DND-41 (cell line): ENCODE data around the gene PLCL1.

Experiments used
- ATAC-seq: fragments of 200-7000 bp; cut with Tn5 transposase; 3 replicates; pipeline ENCODE4 v1.9.1; 2021; ENCODE audit warnings: low read depth; ENCODE audit not compliant: insufficient read depth
- DNase-seq: peaks from one replicate; pipeline ENCODE4 v3.0.0-alpha.2; 2020
- H2AFZ ChIP-seq: 2 replicates; pipeline ENCODE4 v1.6.0; 2012; ENCODE audit warnings: low read depth, low read length
- H3K27ac ChIP-seq: 2 replicates; pipeline ENCODE4 v1.5.1; 2012; ENCODE audit warnings: low read length, inconsistent platforms
- H3K27me3 ChIP-seq: fragments of 200-600 bp; sonication (generic); 2 replicates; pipeline ENCODE4 v1.6.0; 2012; ENCODE audit warnings: low read length, mild to moderate bottlenecking, inconsistent platforms; ENCODE audit not compliant: insufficient read depth, poor library complexity
- H3K36me3 ChIP-seq: 2 replicates; pipeline ENCODE4 v1.5.1; 2012; ENCODE audit warnings: low read length, inconsistent platforms; ENCODE audit not compliant: insufficient read depth
- H3K4me1 ChIP-seq: 2 replicates; pipeline ENCODE4 v1.5.1; 2012; ENCODE audit warnings: mild to moderate bottlenecking, low read length; ENCODE audit not compliant: insufficient read depth
- H3K4me2 ChIP-seq: 2 replicates; pipeline ENCODE4 v1.6.0; 2012; ENCODE audit warnings: mild to moderate bottlenecking, moderate library complexity, low read length, inconsistent platforms; ENCODE audit not compliant: insufficient read depth
- H3K4me3 ChIP-seq, 2 experiments: fragments of 200-600 bp in 1 of 2; shearing (Covaris generic) in 1 of 2; 2 replicates each; pipeline ENCODE4 v1.5.1; 2012 to 2016; ENCODE audit warnings: inconsistent platforms in 2 of 2, low read length in 2 of 2, mild to moderate bottlenecking in 2 of 2, low read depth in 1 of 2, moderate library complexity in 1 of 2
- H3K79me2 ChIP-seq: 2 replicates; pipeline ENCODE4 v1.6.0; 2012; ENCODE audit warnings: low read length, inconsistent platforms; ENCODE audit not compliant: insufficient read depth
- H3K9ac ChIP-seq: 2 replicates; pipeline ENCODE4 v1.6.0; 2012; ENCODE audit warnings: low read depth, mild to moderate bottlenecking, inconsistent platforms, low read length, moderate library complexity
- H3K9me3 ChIP-seq: 2 replicates; pipeline ENCODE4 v1.5.1; 2012; ENCODE audit warnings: low read length, moderate library complexity, mild to moderate bottlenecking, inconsistent platforms; ENCODE audit not compliant: insufficient read depth, severe bottlenecking
- H4K20me1 ChIP-seq: 2 replicates; pipeline ENCODE4 v1.6.0; 2012; ENCODE audit warnings: low read length; ENCODE audit not compliant: insufficient read depth
- CTCF ChIP-seq: IDR thresholded peaks from 2 replicates; pipeline ENCODE4 v1.5.1; 2012; ENCODE audit warnings: borderline replicate concordance, low read length, moderate library complexity, mild to moderate bottlenecking; ENCODE audit not compliant: poor library complexity, severe bottlenecking; ENCODE audit errors: extremely low read depth
- EZH2 ChIP-seq: IDR thresholded peaks from 3 replicates; pipeline ENCODE4 v1.6.1; 2012; ENCODE audit warnings: borderline replicate concordance, low read depth, mild to moderate bottlenecking, moderate library complexity, low read length, inconsistent platforms; ENCODE audit not compliant: severe bottlenecking

The PLCL1 gene

GRCh38 chr2:198004173-198004572 is 199.8 kb downstream of the PLCL1 start:
- TF ChIP-seq CTCF (no peak), EZH2 (no peak)
- DNase-seq: no peak
- H3K4me1 ChIP-seq: no peaks in the 10 kb centered on the region
- no peaks in the 10 kb centered on the region for H3K9me3 ChIP-seq
- H4K20me1 ChIP-seq: no peaks in the 10 kb centered on the region
- H3K27ac ChIP-seq: no peak overlapping the region
- H3K4me2 ChIP-seq: no peak overlapping the region
- no peaks in the 10 kb centered on the region for H3K79me2 ChIP-seq
- no peak overlapping the region for H2AFZ ChIP-seq
- no peak overlapping the region for H3K9ac ChIP-seq
- no peaks in the 10 kb centered on the region for H3K27me3 ChIP-seq
- no peaks in the 10 kb centered on the region for H3K36me3 ChIP-seq
- no peak overlapping the region for H3K4me3 ChIP-seq
- no peak for ATAC-seq

GRCh38 chr2:198004921-198005829 is 200.8 kb downstream of the PLCL1 start:
- Histone ChIP-seq H4K20me1 (no peaks in the 10 kb centered on the region), H3K36me3 (no peaks in the 10 kb centered on the region), H3K4me3 (no peak overlapping the region), H3K4me1 (no peaks in the 10 kb centered on the region), H3K27ac (no peak overlapping the region), H3K9ac (no peak overlapping the region), H2AFZ (no peak overlapping the region), H3K4me2 (no peak overlapping the region), H3K79me2 (no peaks in the 10 kb centered on the region), H3K27me3 (no peaks in the 10 kb centered on the region), H3K9me3 (no peaks in the 10 kb centered on the region)
- TF ChIP-seq CTCF: no peak
- no peak for TF ChIP-seq EZH2
- DNase-seq (no peak), ATAC-seq (no peak)

- Histone ChIP-seq H4K20me1 (no peaks in the 10 kb centered on the region), H3K4me2 (no peak overlapping the region), H3K27ac (no peak overlapping the region), H3K4me3 (no peak overlapping the region), H2AFZ (no peak overlapping the region), H3K36me3 (no peaks in the 10 kb centered on the region), H3K9me3 (peaks cover under 1% of the 10 kb centered on the region), H3K79me2 (no peaks in the 10 kb centered on the region), H3K4me1 (no peaks in the 10 kb centered on the region), H3K27me3 (no peaks in the 10 kb centered on the region), H3K9ac (no peak overlapping the region)
- DNase-seq (no peak), ATAC-seq (no peak)
- no peak for TF ChIP-seq CTCF
- no peak for TF ChIP-seq EZH2
Measured at GRCh38 chr2:198006733-198007132, 202.3 kb downstream of the PLCL1 start.
